Hematopoietic multipotent progenitor cell treated with erythropoietin and hydrocortisone succinate and interleukin-3 and kit ligand, for 6 days (in vitro differentiated cells): ENCODE measurements around the gene ZNF689.
A peak's percentile ranks its signal among the peaks of the same experiment; 100 is the strongest.
"Not testable (repeated sequence)": the region's sequence is repeated elsewhere in the genome, so short reads cannot be mapped to it uniquely, and the experiment has no call there.

Experiments
- DNase-seq: peaks from one replicate; pipeline ENCODE4 v3.0.0-alpha.2; 2015

Gene ZNF689

GRCh38 chr16:30590869-30591268, 19.3 kb downstream of the ZNF689 start:
- not testable (repeated sequence) for DNase-seq

DNA sequence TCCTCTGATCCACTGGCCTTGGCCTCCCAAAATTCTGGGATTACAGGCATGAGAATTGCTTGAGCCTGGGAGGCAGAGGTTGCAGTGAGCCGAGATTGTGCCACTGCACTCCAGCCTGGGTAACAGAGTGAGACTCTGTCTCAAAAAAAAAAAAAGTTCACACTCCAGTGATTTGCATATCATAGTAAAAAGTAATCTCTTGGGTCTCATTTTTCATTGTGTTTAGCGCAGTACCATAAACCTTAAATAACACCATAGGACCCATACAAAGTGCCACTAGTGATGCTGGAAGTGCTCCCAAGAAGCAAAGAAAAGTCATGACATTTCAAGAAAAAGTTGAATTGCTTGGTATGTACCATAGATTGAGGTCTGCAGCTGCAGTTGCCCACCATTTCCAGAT, 20.6 kb downstream of the ZNF689 start:
- DNase-seq: not testable (repeated sequence)

GRCh38 chr16:30588651-30589050, 21.5 kb downstream of the ZNF689 start:
- no peak for DNase-seq

DNA sequence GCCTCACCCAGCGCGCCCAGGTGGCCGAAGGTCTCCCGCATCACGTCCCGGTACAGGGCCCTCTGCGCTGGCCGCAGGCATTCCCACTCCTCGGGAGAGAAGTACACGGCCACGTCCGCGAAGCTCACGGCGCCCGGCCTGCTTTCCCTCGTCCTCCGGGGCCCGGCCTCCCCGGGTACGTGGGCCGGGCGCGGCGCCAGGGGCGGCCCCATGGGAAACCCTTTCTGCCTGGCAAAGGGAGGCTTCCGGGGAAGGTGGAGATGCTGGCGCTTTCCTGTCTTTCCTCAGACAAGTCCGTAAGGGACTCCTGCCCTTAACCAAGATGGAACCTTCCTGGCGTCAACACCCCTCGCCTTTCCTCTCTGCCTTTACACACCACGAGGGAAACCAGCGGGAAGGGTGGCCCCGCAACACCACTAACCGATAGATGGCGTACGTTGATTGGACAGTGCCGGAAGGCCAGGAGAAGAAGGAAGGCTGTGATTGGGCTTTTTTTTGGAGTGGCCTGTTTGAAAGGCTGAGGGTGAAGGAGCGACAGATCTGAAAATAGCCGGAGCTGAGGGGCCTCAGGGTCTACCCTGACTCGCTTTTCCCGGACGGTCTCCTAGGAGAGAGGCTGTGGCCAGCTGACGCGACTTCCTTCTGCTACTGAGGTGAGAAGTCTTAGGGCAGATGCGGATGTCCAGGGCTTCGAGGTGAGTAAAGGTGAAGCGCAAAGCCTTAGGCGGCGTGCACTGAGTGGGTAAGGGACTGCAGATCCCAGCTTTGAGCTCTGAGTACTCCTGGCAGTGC, 24.6 kb downstream of the ZNF689 start, which contains the start of gene ZNF785:
Gene ZNF785 (minus strand): TSS at position 298 of the 792 bp plus-strand sequence. CDS start 86 bp downstream, at position 212.
- peak; percentile 100 for DNase-seq

GRCh38 chr16:30585022-30585399, 25.2 kb downstream of the ZNF689 start:
- DNase-seq: peak; percentile 59

DNA sequence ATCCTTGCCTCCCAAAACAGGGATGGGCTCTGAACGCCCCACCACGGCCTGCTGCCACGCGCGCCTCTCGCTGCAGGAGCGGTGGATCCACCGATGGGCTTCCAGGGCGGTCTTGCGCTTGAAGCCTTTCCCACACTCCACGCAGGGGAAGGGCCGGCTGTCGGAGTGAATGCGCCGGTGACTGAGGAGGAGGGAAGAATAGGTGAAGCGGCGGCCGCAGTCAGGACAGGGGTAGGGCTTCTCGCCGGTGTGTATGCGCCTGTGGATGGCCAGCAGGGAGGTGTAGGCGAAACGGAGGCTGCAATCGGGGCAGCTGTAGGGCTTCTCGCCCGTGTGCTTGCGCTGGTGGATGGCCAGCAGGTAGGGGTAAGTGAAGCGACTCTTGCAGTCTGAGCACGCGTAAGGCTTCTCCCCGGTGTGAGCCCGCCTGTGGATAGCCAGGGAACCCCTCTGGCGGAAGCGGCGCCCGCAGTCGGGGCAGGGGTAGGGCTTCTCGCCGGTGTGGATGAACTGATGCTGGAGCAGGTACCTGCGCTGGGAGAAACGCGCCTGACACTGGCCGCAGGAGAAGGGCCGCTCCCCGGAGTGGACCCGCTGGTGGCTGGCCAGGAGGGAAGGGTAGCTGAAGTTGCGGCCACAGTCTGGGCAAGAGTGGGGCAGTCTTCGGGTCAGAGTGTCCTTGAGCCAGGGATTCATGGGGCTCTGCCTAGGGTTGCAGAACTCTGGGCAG, 27.4 kb downstream of the ZNF689 start:
- DNase-seq: no peak

GRCh38 chr16:30581457-30581856, 28.7 kb downstream of the ZNF689 start:
- peak; percentile 67 for DNase-seq

GRCh38 chr16:30574678-30575077, 35.5 kb downstream of the ZNF689 start:
- no peak for DNase-seq

GRCh38 chr16:30571445-30572322, 38.5 kb downstream of the ZNF689 start, which contains the start of gene ZNF688:
Gene ZNF688 (minus strand): TSS chr16:30571714. CDS start chr16:30571629, 85 bp downstream.
- peak; percentile 99 for DNase-seq

GRCh38 chr16:30570636-30571444, 39.3 kb downstream of the ZNF689 start:
- DNase-seq: peak; percentile 41

DNA sequence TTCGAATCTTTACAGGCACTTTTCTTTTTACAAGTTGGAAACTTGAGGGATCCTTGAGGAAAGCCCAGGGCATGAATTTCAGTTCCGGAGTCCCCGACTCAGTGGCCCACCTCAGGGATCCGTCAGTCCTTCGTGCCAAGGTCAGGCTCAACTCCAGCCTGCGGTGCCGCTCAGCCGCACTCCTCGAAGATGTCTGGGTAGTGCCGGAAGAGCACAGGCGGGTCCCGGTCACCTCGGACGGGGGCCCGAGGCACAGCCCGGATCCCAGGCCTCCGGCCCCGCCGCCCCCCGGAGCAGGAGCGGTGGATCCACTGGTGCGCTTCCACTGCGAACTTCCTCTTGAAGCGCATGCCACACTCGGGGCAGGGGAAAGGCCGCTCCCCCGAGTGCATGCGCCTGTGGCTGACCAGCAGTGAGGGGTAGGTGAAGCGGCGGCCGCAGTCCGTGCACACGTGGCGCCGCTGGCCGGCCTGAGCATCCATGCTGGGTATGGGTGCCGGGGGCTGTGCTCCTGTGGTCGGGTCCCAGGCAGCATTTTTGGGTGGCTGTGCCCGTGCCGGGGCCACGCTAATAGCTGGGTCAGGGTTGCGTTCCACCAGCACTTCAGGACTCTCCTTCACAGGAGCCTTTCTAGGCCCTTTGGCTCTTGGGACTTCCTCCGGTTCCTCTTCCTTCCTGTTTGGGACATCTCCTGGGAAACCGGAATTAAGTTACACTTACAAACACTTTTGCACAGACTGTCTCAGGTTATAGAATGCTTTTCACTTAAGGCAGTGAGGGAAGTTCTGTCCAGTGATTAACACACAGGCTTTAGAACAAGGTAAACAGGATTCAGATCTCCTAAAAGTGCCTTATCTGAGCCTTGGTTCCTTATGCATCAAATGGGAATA, 40.2 kb downstream of the ZNF689 start:
- no peak for DNase-seq

GRCh38 chr16:30569281-30569680, 40.9 kb downstream of the ZNF689 start:
- no peak for DNase-seq

GRCh38 chr16:30567991-30568638, 42.1 kb downstream of the ZNF689 start:
- DNase-seq: peak; percentile 67

DNA sequence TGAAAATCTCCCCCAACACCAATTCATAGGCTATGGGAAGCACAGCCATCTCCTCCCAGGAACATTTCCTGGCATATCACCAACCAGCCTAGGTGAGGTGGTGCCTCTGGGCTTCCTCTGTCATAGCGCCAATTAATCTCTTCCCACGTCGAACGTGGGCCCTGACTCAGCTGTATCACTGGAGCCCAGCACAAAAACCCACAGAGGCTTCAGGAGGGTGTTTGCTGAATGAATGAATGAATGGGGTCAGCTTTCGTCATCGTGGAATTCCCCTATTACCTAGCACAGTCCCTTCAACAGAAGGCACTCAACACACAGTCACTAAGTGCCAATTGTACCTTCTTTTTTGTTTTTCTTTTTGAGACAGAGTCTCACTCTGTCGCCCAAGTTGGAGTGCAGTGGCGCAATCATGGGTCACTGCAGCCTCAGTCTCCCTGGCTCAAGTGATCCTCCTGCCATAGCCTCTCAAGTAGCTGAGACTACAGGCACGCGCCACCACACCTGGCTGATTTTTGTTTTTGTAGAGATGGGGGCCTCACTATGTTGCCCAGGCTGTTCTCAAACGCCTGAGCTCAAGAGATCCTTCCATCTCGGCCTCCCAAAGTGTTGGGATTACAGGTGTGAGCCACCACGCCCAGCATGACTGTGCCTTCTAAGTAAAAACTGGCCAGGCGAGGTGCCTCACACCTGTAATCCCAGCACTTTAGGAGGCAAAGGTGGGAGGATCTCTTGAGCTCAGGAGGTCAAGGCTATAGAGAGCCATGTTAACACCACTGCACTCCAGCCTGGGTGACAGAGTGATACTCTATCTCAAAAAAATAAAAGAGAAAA, 42.8 kb downstream of the ZNF689 start:
- no peak for DNase-seq

DNA sequence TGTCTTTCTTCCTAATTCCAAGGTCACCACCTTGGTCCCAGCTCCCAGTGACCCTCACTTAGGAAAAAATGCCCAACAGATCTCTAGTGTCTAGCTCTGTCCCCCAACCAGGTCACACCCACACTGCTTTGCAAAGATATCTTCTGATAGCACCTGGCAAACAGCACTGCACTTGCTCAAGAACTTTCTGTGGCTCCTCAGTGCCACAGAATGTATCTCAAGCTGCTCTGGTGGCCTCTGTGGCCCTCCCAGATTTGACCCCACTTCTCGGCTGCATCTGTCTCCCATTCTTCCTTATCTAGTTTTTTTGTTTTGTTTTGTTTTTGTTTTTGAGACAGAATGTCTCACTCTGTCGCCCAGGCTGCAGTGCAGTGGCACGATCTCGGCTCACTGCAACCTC, 43.7 kb downstream of the ZNF689 start:
- no peak for DNase-seq

DNA sequence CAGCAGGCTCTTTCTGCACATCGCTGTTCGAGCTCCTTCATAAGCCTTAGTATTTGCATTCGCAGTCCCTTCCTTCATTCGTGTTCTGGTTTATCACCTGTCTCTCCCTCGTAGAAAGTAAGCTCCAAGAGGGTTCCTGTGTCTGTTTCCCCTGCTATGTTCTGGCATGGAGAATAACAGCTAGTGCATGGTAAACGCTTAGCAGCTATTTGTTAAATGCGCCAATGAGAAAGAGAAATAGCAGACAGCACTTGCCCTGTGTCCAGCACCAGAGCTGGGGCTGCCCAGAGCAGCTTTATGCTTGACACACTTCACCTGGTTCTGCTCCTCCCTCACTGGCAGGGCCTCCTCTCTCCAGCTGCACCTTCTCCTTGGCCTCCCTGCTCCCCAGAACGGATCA, 44.2 kb downstream of the ZNF689 start:
- no peak for DNase-seq

DNA sequence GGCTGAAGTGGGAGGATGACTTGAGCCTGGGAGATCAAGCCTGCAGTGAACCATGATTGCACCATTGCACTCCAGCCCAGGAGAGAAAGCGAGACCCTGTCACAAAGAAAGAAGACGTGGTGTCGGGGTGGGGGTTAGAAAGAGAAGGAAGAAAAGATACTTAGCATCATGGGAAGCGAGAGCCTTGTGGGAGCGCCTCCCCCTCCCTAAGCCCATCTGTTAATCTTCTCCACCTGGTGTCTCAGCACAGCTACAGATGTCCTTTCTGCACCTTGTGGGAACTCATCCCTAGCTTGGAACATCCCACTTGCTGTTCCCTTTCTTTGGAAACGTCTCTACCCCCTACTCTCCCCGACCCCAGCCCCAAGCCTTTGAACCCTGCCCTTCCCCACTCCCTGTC, 44.7 kb downstream of the ZNF689 start:
- DNase-seq: no peak

- DNase-seq: peak; percentile 42
Measured at GRCh38 chr16:30562021-30562420, 48.2 kb downstream of the ZNF689 start.

GRCh38 chr16:30561089-30561816, 48.9 kb downstream of the ZNF689 start:
- peak; percentile 62 for DNase-seq
